IMR-90 (cell line): ENCODE data around the gene AHDC1. TPM values are rescaled to one million over a fixed set of nuclear protein-coding genes. Genes with fewer than 3 reads are reported as not detected.
A peak's percentile ranks its signal among the peaks of the same experiment; 100 is the strongest.

ENCODE experiments used
- ATAC-seq: fragments of 200-7000 bp; cut with Tn5 transposase; 2 replicates; pipeline ENCODE4 v1.9.1; 2020; ENCODE audit warnings: low read depth, mild to moderate bottlenecking, moderate library complexity
- BruUV-seq: library from RNA; stranded (reverse); fragments of 400-500 nt; replicated peaks from 2 replicates; lab custom pipeline; 2021; lab: Mats Ljungman, UMichigan
- CTCF ChIA-PET: fragments of 300-600 bp; formaldehyde crosslinking; extraction: SDS; loops from one replicate; lab custom pipeline; 2021; ENCODE audit warnings: antibody characterized with exemption; lab: Yijun Ruan, JAX
- POLR2A ChIA-PET: fragments of 300-600 bp; sonication (Branson Sonifier 250); formaldehyde crosslinking; loops from one replicate; lab custom pipeline; 2022; ENCODE audit warnings: antibody characterized with exemption; ENCODE audit not compliant: unreplicated experiment; lab: Charles Lee
- DNase-seq: peaks from one replicate; pipeline ENCODE4 v3.0.0; 2013
- H2AFZ ChIP-seq: replicated peaks from 2 replicates; pipeline ENCODE3; 2013; ENCODE audit warnings: low read length, mild to moderate bottlenecking; ENCODE audit not compliant: poor library complexity
- H2AK5ac ChIP-seq: 2 replicates; pipeline ENCODE4 v1.6.1; 2013; ENCODE audit warnings: low read depth, low read length, inconsistent platforms
- H2AK9ac ChIP-seq: replicated peaks from 2 replicates; pipeline ENCODE3; 2013; ENCODE audit warnings: mild to moderate bottlenecking, low read depth, low read length, moderate library complexity; ENCODE audit not compliant: poor library complexity
- H2BK120ac ChIP-seq: 2 replicates; pipeline ENCODE4 v1.6.1; 2013; ENCODE audit warnings: low read depth, low read length, inconsistent platforms
- H2BK15ac ChIP-seq: 3 replicates; pipeline ENCODE4 v1.6.1; 2013; ENCODE audit warnings: low read depth, low read length, inconsistent platforms
- H2BK20ac ChIP-seq: 2 replicates; pipeline ENCODE4 v1.6.1; 2013; ENCODE audit warnings: low read depth, mild to moderate bottlenecking, inconsistent platforms, low read length, moderate library complexity
- H2BK5ac ChIP-seq: 2 replicates; pipeline ENCODE4 v1.6.1; 2013; ENCODE audit warnings: mild to moderate bottlenecking, low read depth, low read length, inconsistent platforms; ENCODE audit not compliant: poor library complexity, severe bottlenecking
- H3K14ac ChIP-seq: replicated peaks from 2 replicates; pipeline ENCODE4 v1.6.1; 2013; ENCODE audit warnings: low read depth, low read length, inconsistent platforms
- H3K18ac ChIP-seq: 2 replicates; pipeline ENCODE4 v1.6.1; 2013; ENCODE audit warnings: low read depth, low read length, control low read depth
- H3K23ac ChIP-seq: 2 replicates; pipeline ENCODE4 v1.6.1; 2013; ENCODE audit warnings: low read depth, low read length, inconsistent platforms
- H3K27ac ChIP-seq: 2 replicates; pipeline ENCODE4 v1.5.1; 2013; ENCODE audit warnings: mild to moderate bottlenecking, control low read depth, low read length; ENCODE audit not compliant: insufficient read depth
- H3K27me3 ChIP-seq: 2 replicates; pipeline ENCODE4 v1.6.1; 2013; ENCODE audit warnings: low read length; ENCODE audit not compliant: control insufficient read depth, insufficient read depth
- H3K36me3 ChIP-seq: 2 replicates; pipeline ENCODE4 v1.6.1; 2013; ENCODE audit warnings: low read length, mixed read lengths; ENCODE audit not compliant: control insufficient read depth, insufficient read depth
- H3K4ac ChIP-seq: 2 replicates; pipeline ENCODE4 v1.6.1; 2013; ENCODE audit warnings: low read depth, low read length, inconsistent platforms
- H3K4me1 ChIP-seq: 2 replicates; pipeline ENCODE4 v1.6.1; 2013; ENCODE audit warnings: low read length, mixed read lengths; ENCODE audit not compliant: control insufficient read depth, insufficient read depth
- H3K4me2 ChIP-seq: 2 replicates; pipeline ENCODE4 v1.6.1; 2013; ENCODE audit warnings: low read depth, mild to moderate bottlenecking, control low read depth, low read length, moderate library complexity
- H3K4me3 ChIP-seq: 2 replicates; pipeline ENCODE4 v1.5.1; 2013; ENCODE audit warnings: low read depth, mild to moderate bottlenecking, control low read depth, low read length, moderate library complexity; ENCODE audit not compliant: insufficient read depth
- H3K56ac ChIP-seq: 2 replicates; pipeline ENCODE4 v1.6.1; 2013; ENCODE audit warnings: low read length, inconsistent platforms; ENCODE audit not compliant: insufficient read depth; ENCODE audit errors: extremely low read depth
- H3K79me1 ChIP-seq, 2 experiments: 2 replicates each; pipeline ENCODE4 v1.6.1; 2013; ENCODE audit warnings: low read length in 2 of 2, inconsistent platforms in 1 of 2, low read depth in 1 of 2
- H3K9ac ChIP-seq: 2 replicates; pipeline ENCODE4 v1.6.1; 2013; ENCODE audit warnings: low read depth, low read length, control low read depth
- H3K9me1 ChIP-seq: 2 replicates; pipeline ENCODE4 v1.6.1; 2013; ENCODE audit warnings: low read length, inconsistent platforms; ENCODE audit not compliant: insufficient read depth
- H3K9me3 ChIP-seq: 2 replicates; pipeline ENCODE4 v1.6.1; 2013; ENCODE audit warnings: low read length; ENCODE audit not compliant: control insufficient read depth, insufficient read depth
- H4K20me1 ChIP-seq: 2 replicates; pipeline ENCODE4 v1.6.1; 2013; ENCODE audit warnings: low read length, inconsistent platforms; ENCODE audit not compliant: insufficient read depth
- H4K5ac ChIP-seq: 2 replicates; pipeline ENCODE4 v1.6.1; 2013; ENCODE audit warnings: mild to moderate bottlenecking, low read depth, low read length, control low read depth
- H4K8ac ChIP-seq, 2 experiments: 2 replicates each; pipeline ENCODE4 v1.6.1; 2013; ENCODE audit warnings: low read depth in 2 of 2, low read length in 2 of 2, control low read depth in 1 of 2, inconsistent platforms in 1 of 2
- H4K91ac ChIP-seq: 2 replicates; pipeline ENCODE4 v1.6.1; 2013; ENCODE audit warnings: low read depth, low read length, inconsistent platforms; ENCODE audit not compliant: insufficient read depth
- BHLHE40 ChIP-seq: fragments of 150-350 bp; IDR thresholded peaks from 2 replicates; pipeline ENCODE4 v1.6.1; 2016; ENCODE audit warnings: mild to moderate bottlenecking, low read depth, low read length
- CEBPB ChIP-seq: IDR thresholded peaks from 2 replicates; pipeline ENCODE4 v1.6.1; 2012; ENCODE audit warnings: low read depth, low read length, improper control_type of control experiment
- CHD1 ChIP-seq: IDR thresholded peaks from 2 replicates; pipeline ENCODE4 v1.6.1; 2012; ENCODE audit warnings: low read depth, low read length, improper control_type of control experiment
- ELK1 ChIP-seq: fragments of 150-350 bp; IDR thresholded peaks from 2 replicates; pipeline ENCODE4 v1.6.1; 2016; ENCODE audit warnings: low read depth, mild to moderate bottlenecking, low read length, moderate library complexity, borderline replicate concordance
- FOS ChIP-seq: fragments of 150-350 bp; IDR thresholded peaks from 2 replicates; pipeline ENCODE4 v1.6.1; 2016; ENCODE audit warnings: low read depth, low read length
- MAFK ChIP-seq: IDR thresholded peaks from 2 replicates; pipeline ENCODE4 v1.6.1; 2012; ENCODE audit warnings: low read depth, low read length, improper control_type of control experiment
- MAZ ChIP-seq: IDR thresholded peaks from 2 replicates; pipeline ENCODE4 v1.6.1; 2012; ENCODE audit warnings: low read depth, mild to moderate bottlenecking, low read length, improper control_type of control experiment, moderate library complexity, borderline replicate concordance
- MXI1 ChIP-seq: IDR thresholded peaks from 2 replicates; pipeline ENCODE4 v1.6.1; 2012; ENCODE audit warnings: low read depth, mild to moderate bottlenecking, low read length, moderate library complexity, borderline replicate concordance
- NFE2L2 ChIP-seq: fragments of 150-350 bp; IDR thresholded peaks from 2 replicates; pipeline ENCODE4 v1.6.1; 2016; ENCODE audit warnings: low read depth, mild to moderate bottlenecking, low read length
- POLR2A ChIP-seq: IDR thresholded peaks from 2 replicates; pipeline ENCODE4 v1.6.1; 2012; ENCODE audit warnings: mild to moderate bottlenecking, low read depth, low read length
- RAD21 ChIP-seq: IDR thresholded peaks from 2 replicates; pipeline ENCODE4 v1.6.1; 2012; ENCODE audit warnings: low read length, improper control_type of control experiment
- RCOR1 ChIP-seq: IDR thresholded peaks from 2 replicates; pipeline ENCODE4 v1.6.1; 2012; ENCODE audit warnings: mild to moderate bottlenecking, low read length, improper control_type of control experiment; ENCODE audit not compliant: insufficient replicate concordance
- RFX5 ChIP-seq: IDR thresholded peaks from 2 replicates; pipeline ENCODE4 v1.8.0; 2012; ENCODE audit warnings: low read depth, mild to moderate bottlenecking, low read length, moderate library complexity
- SMC3 ChIP-seq: fragments of 150-350 bp; IDR thresholded peaks from 2 replicates; pipeline ENCODE4 v1.6.1; 2016; ENCODE audit warnings: low read depth, mild to moderate bottlenecking, antibody characterized with exemption, low read length, moderate library complexity
- USF2 ChIP-seq: fragments of 150-350 bp; IDR thresholded peaks from 2 replicates; pipeline ENCODE4 v1.6.1; 2017; ENCODE audit warnings: mild to moderate bottlenecking, antibody characterized with exemption, low read length, low read depth
- WGBS, 2 experiments: methylation state at CpG; one replicate each; pipeline versions ENCODE4 v1.1.5 to v1.1.7; 2013; ENCODE audit warnings: missing lambda C conversion rate in 2 of 2; ENCODE audit not compliant: insufficient read length in 1 of 2; ENCODE audit errors: extremely low coverage in 2 of 2; 5-methylcytosine and 5-hydroxymethylcytosine counted together
- dilution Hi-C: fragments of 300-500 bp; cut with HindIII; formaldehyde crosslinking; loops from one replicate; pipeline ENCODE4 v1.14.3; 2018; ENCODE audit warnings: low sequenced_read_pairs; ENCODE audit not compliant: unreplicated experiment
- in situ Hi-C: fragments of 300-500 bp; cut with MboI; formaldehyde crosslinking; loops from 3 replicates; pipeline ENCODE4 v1.14.3; 2019; ENCODE audit warnings: low sequenced_read_pairs, inconsistent platforms, mixed read lengths
- intact Hi-C: fragments of 100-400 bp; cut with micrococcal nuclease; formaldehyde crosslinking; loops from 2 replicates; pipeline ENCODE4 v1.10.0; 2022
- polyA plus RNA-seq, 3 experiments: library from polyadenylated mRNA; depleted of rRNA; stranded (reverse); fragments of >200 nt; gene quantifications; 2 replicates each; pipeline ENCODE4 v1.2.3, GENCODE V29; 2012; ENCODE audit warnings: low replicate concordance in 1 of 3
- total RNA-seq: library from RNA; depleted of rRNA; stranded (reverse); fragments of >200 nt; gene quantifications from 2 replicates; pipeline ENCODE4 v1.2.3, GENCODE V29; 2012
- TF ChIP-seq, protein P1 (sequence below): conservative IDR thresholded peaks from 2 replicates; pipeline ENCODE4 v1.5.1; 2012; ENCODE audit warnings: mild to moderate bottlenecking, low read depth, low read length, improper control_type of control experiment

AHDC1 gene
- total and polyA plus RNA-seq, 2 of the 4 experiments (the other 2 are of a cell fraction), result 2.0 to 11.6 TPM

DNA sequence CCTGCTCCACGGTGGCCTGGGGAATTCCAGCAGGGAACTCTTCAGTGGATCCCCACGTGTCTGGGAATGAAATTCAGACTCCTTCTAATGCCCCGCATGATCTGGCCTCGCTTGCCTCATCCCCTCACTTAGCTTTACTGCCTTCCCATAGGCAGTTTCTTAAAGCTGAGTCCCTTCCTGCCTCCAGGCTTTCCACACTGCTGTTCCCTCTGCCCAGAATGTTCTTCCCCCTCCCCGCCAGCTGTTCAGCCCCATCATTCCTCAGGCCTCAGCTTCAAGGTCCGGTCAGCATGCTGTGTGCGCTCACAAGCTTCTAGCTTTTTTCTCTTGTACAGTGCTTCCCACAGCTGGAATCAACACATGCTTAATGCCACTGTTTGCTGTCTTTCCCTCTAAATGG is 59.1 kb downstream of the AHDC1 start:
- POLR2A ChIA-PET, result no interaction called here
- DNase-seq (no peak), ATAC-seq (no peak; the same call in 1 of the 2 replicates)

More for the DNA sequence above, 59.1 kb downstream of the AHDC1 start:
- no peak overlapping the region for H4K91ac ChIP-seq
- H2BK20ac ChIP-seq, result no peak overlapping the region
- no peak overlapping the region for H4K8ac ChIP-seq
- no peak overlapping the region for H2BK15ac ChIP-seq
- no peak overlapping the region for H3K4me3 ChIP-seq
- H3K56ac ChIP-seq, result no peak overlapping the region
- H3K36me3 ChIP-seq, result peaks cover 43% of the 10 kb centered on the region
- intact Hi-C loops, result no loop called here
- no peak overlapping the region for H3K9ac ChIP-seq
- H2AK9ac ChIP-seq, result peak overlapping the region; percentile 25
- dilution Hi-C loops, result no loop called here
- peaks cover 35% of the 10 kb centered on the region for H3K9me1 ChIP-seq
- in situ Hi-C loops, result no loop called here
- H3K27ac ChIP-seq, result peak overlapping the region; percentile 6; the same call in 1 of the 2 replicates
- H3K23ac ChIP-seq, result no peak overlapping the region
- no peak overlapping the region for H4K5ac ChIP-seq
- H2BK5ac ChIP-seq, result peak overlapping the region; percentile 7
- no CpG with 5 or more reads among the region's 7 CpGs for WGBS, 2 experiments
- H2AFZ ChIP-seq, result no peak overlapping the region
- no peak overlapping the region for H3K4me2 ChIP-seq
- H3K18ac ChIP-seq, result no peak overlapping the region
- H2AK5ac ChIP-seq, result peak overlapping the region; percentile 7; the same call in 1 of the 2 replicates
- H3K27me3 ChIP-seq, result no peaks in the 10 kb centered on the region
- no TSS peak for BruUV-seq
- peaks cover 12 to 62% of the 10 kb centered on the region in 2 experiments for H3K79me1 ChIP-seq
- H3K4ac ChIP-seq, result peak overlapping the region; percentile 30; the same call in 1 of the 2 replicates
- CTCF ChIA-PET, result no interaction called here
- H3K9me3 ChIP-seq, result no peaks in the 10 kb centered on the region
- H4K20me1 ChIP-seq, result peaks cover 9% of the 10 kb centered on the region; the same call in 1 of the 2 replicates
- no peak for TF ChIP-seq CEBPB
- no peak for TF ChIP-seq FOS
- no peak for TF ChIP-seq NFE2L2
- no peak for TF ChIP-seq MAFK
- TF ChIP-seq SMC3, result no peak
- no peak for TF ChIP-seq POLR2A
- TF ChIP-seq MXI1, result no peak
- no peak for TF ChIP-seq CHD1
- no peak for TF ChIP-seq USF2
- no peak for TF ChIP-seq BHLHE40
- TF ChIP-seq, protein P1, sequence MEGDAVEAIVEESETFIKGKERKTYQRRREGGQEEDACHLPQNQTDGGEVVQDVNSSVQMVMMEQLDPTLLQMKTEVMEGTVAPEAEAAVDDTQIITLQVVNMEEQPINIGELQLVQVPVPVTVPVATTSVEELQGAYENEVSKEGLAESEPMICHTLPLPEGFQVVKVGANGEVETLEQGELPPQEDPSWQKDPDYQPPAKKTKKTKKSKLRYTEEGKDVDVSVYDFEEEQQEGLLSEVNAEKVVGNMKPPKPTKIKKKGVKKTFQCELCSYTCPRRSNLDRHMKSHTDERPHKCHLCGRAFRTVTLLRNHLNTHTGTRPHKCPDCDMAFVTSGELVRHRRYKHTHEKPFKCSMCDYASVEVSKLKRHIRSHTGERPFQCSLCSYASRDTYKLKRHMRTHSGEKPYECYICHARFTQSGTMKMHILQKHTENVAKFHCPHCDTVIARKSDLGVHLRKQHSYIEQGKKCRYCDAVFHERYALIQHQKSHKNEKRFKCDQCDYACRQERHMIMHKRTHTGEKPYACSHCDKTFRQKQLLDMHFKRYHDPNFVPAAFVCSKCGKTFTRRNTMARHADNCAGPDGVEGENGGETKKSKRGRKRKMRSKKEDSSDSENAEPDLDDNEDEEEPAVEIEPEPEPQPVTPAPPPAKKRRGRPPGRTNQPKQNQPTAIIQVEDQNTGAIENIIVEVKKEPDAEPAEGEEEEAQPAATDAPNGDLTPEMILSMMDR, result no peak
- no peak for TF ChIP-seq RCOR1
- no peak for TF ChIP-seq ELK1
- TF ChIP-seq RFX5, result no peak
- TF ChIP-seq RAD21, result no peak
- no peak for TF ChIP-seq MAZ
- peaks cover 36% of the 10 kb centered on the region for H3K4me1 ChIP-seq
- no peak overlapping the region for H2BK120ac ChIP-seq
- H3K14ac ChIP-seq, result peak overlapping the region; percentile 17; the same call in 1 of the 2 replicates
